NCI-H446 treated with DMSO at 0.1 percent for 48 hours (cell line): ENCODE measurements around the gene RANBP6.

ENCODE experiments used
- DNase-seq: peaks from one replicate; lab custom pipeline; 2025; lab: John Stamatoyannopoulos, UW

The RANBP6 gene

DNA sequence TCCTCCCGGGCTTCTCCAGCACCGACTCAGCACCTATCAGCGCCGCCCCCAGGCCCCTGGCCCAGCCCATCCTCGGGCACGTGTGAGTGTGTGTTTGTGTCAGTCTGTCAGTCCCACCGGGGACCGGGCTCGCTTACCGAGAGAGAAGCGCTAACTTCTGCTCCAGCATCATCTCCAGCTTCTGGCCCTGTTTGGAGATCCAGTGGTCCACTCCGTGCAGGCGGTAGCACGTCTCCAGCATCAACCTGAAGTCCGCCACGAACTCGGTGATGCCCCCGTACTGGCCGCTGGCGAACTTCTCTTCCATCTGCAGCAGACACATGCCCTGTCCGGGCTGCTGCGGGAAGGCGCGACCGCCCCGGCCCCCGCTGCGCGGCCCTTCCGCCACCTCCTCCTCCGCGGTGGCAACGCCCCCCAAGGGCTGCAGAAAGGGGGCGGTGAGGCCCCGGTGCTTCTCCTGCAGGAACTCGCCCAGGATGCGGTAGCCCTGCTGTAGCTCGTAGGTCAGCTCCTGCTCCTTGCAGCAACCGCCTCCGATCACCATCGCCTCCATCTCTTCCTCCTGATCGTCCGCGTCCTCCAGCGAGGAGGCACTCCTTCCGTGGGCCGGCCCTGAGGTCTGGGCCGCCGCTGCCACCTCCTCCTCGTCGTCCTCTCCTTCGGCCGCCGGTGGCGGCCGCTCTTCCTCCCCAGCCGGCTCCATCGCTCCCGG lies 8.2 kb downstream of the RANBP6 start:
- peak; percentile 78 for DNase-seq

DNA sequence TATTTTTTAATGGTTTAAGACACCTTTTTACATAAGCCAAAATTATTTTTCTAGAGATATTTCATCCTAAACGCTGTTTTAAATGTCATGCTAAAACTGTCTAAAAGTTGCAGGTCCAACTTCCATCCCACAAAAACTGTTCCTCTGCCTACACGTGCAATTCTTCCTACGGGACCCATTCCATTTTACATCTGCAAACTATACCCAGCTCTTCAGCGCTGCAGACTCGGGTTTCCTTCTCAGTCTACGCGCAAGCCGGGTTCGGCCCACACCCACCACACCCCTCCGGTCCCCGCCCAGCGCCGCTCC lies 8.7 kb downstream of the RANBP6 start:
- DNase-seq = no peak

DNA sequence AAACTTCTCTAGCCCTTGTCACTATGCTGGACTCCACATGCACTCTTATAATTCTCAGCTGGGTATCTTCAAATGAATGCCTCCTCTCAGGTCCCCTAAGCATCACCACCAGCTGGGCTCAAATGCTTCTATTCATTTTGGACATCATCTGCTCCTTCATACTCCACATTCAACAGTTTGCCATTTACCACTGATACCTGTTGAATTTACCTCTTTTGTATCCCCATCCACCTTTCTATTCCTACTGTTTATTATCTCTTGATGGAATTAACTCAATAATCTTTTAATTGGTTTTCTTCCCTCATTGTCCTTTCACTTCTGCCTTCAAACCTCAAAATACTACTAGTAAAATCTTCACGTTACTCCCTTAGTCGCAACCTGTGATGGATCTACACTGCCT lies 14.5 kb downstream of the RANBP6 start:
- no peak for DNase-seq

DNA sequence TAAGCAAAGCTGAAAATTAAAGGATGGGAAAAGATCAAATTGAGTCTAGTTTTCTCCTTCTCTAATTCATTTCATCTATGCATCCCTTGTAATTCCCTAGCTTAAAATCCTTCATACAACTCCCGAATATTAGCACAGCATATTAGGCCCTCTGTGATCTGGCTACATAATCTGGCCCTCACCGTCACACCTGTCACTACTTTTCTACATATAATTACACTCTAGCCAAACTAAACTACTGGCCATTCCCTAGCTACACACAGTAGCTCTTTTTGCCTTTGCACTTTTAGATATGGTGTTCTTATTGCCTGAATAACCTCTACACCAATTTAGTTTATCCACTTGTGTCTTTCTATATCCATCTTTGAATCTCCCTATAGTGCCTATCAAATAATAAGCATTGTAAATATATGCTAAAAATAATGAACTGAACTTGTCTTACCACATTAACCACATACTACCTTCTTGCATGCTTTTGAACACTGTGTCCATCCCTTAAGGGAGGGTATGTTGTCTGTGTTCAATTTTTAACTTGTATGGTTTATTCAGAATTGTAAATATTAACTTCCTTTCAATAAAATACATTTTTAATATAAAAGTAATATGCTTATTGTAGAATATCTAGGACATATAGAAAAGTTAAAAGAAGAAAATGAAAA lies 15.9 kb downstream of the RANBP6 start:
- no peak for DNase-seq

DNA sequence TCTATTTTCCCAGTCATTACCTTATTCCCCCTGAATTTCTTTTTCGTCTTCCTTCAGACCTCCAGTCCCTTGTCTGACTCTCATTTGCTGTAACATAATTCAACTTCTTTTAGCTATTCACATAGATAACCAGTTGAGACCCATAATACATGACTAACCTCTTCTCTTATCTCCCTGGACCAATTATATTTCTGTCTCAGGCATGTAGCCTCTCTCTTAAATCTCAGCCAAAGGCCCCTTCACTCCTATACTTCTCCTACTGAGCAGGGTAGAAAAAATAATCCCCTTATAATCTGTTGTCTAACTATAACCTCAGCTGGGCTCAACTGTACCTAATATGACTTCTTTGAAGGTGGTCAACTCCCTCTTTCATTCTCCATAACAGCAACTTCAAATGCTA lies 20.9 kb downstream of the RANBP6 start:
- DNase-seq = no peak

DNA sequence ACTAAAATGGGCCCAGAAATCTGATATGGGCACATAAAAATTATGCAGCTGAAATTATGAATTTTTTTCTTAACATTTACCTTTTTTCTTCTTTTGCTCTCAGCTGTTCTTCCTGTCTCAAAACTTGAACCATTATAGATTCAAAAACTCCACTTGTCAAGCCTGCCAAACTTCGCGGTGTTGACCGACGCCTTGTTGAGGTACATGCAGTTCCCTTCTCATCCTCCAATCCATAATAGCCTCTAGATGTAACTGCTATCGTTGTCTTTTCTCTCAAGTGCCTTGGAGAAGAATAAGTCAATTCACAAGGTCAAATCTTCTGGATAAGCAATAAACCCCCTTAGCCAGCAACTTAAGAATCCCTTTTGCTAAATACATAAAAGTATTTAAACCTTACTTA lies 27.2 kb downstream of the RANBP6 start:
- no peak for DNase-seq

DNA sequence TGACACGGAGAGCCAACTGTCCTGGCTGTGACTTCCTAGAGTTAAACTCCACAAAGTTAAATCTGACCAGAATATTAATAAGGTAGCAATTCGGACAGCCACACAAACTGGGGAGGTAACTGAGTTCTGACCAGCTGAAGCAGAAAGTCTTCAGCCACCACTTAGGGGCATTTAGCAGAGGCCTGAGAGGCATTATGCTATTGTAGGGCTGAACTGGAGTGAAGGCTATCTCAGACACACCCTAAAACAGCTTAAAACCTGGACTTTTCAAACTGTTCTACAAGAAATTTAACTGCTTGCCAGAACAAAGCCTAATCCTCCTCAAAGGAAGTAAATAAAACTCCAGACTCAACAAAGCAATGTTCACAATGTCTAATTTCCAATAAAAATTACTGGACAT lies 32.4 kb downstream of the RANBP6 start:
- no peak for DNase-seq

DNA sequence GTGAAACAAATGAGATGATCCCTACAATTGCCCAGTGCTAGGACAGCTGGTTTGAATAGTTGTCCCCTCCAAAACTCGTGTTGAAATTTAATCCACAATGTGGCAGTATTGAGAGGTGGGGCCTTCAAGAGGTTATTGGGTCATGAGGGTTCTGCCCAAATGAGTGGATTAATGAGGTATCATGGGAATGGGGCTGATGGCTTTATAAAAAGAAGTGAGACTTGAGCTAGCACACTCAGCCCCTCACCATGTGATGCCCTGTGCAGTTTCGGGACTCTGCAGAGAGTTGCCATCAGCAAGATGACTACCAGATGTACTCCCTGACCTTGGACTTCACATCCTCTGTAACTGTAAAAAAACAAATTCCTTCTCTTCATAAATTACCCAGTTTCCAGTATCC lies 33.1 kb downstream of the RANBP6 start:
- no peak for DNase-seq

DNA sequence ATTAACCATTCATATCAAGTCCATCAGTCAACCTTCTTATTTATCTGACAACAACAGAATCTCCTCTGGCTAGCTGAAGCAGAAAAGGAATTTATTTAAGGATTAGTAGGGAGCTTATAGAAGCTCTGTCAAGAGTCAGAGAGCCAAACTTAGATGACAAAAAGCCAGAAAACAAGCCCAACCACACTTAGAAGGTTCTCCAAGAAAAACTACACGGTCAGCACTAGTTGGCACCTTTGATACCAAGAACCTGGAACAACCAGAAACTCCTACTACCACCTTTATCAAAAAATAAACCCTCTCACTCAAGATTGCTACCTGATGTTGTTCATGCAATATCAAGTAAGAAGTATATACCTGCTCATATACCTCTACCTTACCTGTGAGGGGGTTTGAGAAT lies 36.9 kb downstream of the RANBP6 start:
- DNase-seq = no peak

DNA sequence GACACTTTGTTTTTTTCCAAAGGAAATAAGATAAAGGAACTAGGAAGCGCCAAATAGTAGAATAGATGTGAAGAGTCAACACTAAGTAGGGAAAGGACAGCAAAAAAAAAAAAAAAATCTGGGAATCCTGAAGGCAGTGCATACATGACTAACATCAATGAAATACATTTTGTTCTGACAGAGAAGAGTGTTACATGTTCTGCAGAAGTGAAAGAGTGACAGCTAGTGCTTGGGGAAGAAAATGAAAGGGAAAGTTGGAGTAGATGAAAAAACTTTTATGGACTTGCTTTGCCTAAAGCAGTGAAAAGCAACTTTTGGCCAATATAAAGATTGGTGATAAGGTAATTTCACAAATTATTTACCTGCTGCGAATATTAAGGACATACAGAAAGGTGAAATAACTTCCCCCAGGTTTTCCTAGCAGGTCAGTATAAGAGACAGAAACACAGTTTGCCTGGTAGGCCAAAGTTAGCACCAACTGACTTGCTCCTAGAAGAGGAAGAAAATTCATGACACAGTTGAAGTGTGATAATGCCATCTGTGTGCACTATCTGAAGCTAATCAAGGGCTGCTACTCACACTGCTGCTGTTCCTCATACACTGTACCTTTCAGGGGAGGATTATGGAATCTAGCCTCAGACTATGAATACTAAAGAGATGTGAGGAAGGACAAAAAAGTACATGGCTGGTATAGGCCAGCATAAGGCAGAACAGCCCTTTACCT lies 38.6 kb downstream of the RANBP6 start:
- no peak for DNase-seq

DNA sequence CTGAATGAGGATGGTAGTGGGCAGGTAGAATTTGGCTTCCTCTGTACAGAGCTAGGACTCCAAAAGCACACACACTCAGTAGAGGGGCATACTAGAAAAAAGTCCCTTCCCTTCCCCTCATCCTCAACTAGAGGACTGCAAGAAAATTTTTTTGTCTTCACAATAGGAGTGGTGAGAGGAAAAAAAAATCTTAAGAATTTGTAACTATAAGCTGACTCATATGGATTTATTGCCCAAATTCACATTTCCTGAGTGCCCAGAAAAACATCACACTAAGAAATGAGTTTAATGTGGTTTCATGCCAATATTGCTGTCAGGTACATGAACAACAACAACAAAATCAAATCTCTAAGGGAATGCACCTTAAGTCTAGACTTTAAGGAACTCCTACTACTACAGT lies 43.7 kb downstream of the RANBP6 start:
- no peak for DNase-seq
